Measurements from ENCODE around the gene SFR1.
"Not testable (repeated sequence)": the region's sequence is repeated elsewhere in the genome, so short reads cannot be mapped to it uniquely, and the experiment has no call there.

Gene SFR1

DNA sequence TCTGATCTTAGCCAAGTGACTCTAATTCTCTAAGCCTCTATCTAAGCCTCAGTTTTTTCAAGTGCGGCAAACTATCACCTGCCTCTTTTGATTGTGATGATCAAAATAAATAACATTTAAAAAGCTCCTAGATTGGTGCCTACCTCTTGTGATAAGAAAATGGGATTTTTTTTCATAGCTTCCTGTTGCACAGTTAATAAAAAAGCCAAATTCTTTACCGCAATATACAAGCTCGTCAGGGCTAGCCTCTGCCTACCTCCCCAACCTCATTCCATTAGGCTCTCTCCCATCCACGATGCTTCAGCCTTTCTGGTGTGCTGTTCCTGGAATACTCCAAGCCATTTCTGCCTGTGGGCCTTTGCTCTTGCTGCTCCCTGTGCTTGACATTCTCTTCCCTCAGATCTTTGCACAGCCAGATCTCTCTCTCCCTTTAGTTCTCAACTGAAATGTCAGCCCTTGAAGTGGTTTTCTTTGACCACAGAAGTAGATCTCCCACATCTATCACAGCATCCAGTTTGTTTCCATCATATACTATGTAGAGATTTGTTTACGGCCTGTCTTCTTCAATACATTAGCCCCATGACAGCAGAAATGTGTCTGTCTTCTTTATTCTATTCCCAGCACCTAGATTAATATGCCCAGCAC, 48.8 kb downstream of the SFR1 start:
- DNase-seq (ENCODE audit: low read depth in 1 of 2, low spot score in 1 of 2): no peak

DNA sequence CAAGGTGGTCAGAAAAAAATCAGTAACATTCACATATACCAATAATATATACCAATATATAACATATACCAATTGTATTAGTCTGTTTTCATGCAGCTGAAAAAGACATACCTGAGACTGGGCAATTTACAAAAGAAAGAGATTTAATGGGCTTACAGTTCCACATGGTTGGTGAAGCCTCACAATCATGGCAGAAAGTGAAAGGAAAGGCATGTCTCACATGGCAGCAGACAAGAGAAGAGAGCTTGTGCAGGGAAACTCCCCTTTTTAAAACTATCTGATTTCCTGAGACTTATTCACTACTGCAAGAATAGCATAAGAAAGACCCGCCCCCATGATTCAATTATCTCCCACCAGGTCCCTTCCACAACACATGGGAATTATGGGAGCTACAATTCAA, 52.2 kb downstream of the SFR1 start:
- not testable (repeated sequence) for DNase-seq (ENCODE audit: low read depth in 1 of 2, low spot score in 1 of 2)
